HT-29 (cell line): ENCODE results near the gene ZNF230. TPM values are rescaled to one million over a fixed set of nuclear protein-coding genes. Genes with fewer than 3 reads are reported as not detected.

ENCODE experiments used
- DNase-seq: peaks from one replicate; pipeline ENCODE4 v3.0.0-alpha.2; 2015; ENCODE audit warnings: low spot score
- total RNA-seq: library from RNA; depleted of rRNA; stranded (reverse); fragments of >200 nt; shearing (Covaris generic); gene quantifications from 2 replicates; pipeline ENCODE4 v1.2.3, GENCODE V29; 2014; rRNA removed

ZNF230 gene
- 0.53 and 1.8 TPM in 2 replicates for total RNA-seq

DNA sequence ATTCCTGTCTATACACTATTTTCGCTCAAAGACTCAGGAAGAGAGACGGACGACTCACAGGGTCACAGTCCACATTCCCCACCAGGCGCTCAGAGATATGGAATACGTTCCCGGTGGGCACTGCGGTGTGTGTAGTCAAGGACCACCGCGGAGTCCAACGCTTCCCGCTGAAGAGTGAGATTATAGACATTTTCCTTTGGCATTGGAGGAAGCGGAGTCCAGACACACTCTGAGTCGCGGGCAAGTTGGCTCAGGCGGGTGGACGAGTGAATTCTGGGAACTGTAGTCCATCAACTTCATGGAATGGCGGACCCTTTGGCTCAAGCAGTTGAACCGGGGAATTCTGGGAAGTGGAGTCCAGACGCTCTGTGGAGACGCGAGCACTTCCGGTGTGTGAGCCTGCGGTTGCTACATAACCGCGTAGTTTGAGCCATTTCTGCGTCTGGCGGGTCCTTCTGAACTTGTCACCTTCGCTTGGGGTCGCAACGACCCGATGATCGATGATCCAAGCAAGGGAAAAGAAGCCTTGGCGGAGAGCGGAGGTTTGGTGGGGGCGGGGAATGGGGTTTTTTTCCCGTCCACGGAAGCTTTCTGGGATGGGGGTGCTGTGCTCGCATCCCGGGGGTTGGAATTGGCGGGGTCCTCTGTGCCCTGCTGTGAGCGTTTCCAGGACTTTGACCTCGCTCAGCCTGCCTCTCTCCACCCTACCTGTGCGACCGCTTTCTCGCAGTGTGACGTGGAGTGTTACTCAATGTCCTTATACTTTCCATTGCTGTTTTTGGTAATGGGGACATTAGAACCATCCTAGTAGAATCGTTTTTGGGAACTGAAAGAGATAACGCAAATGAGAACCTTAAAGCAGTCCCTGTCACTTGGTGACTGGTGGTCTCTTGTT lies at the start of gene ZNF230:
Gene ZNF230 (plus strand): TSS at position 392 of the 895 bp plus-strand sequence. CDS start 4,122 bp downstream, outside the sequence.
- peak; percentile 99 for DNase-seq

DNA sequence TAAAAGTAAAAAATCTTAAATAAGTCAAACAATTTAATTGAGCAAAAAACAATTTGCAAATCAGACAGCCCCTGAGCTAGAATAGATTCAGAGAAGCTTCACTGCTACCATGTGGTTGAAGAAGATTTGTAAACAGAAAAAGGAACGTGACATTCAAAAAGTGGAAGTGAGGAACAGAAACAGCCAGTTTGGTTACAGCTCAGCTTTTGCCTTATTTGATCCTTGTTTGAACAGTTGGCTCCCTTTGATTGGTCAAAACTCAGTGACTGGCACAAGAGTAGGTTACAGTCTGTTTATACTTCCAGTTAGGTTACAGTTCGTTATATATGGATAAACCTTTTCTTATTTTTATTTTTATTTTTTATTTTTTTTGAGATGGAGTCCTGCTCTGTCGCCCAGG lies 45.9 kb upstream of the ZNF230 start:
- DNase-seq = no peak

DNA sequence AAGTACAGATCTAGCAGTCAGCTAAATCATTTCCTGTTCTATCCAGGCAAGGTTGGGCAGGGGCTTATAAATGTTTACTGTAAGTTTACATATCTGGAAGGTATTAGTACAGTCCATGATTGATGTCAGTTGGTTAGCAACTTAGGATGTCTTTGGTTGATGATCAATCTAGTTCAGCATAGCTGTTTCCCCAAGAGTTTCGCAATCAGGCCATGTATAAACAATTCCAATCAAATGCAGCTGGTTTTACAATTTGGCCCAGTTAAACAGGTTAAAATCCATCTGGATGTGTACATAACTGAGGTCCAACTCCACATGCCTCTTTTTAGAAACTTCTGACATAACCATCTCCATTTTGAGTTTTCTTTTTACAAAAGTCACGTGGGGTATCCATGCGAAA lies 44.9 kb upstream of the ZNF230 start:
- DNase-seq = no peak

DNA sequence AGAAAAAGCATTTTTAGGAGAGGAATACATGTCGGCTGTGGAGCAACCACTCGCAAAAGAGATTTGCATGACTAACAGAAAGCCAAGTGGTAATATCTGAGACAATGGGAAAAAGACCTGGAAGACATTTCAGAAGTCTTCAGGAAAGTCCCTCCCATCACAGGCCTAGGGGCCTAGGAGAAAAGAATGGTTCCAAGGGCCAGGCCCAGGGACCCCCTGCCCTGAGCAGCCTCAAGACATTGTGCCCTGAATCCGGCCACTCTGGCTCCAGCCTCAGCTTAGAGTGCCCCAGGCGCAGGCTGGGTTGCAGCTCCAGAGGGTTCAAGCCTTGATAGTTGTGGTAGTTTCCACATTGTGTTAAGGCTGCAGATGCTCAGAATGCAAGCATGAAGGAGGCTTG lies 42.3 kb upstream of the ZNF230 start:
- no peak for DNase-seq

DNA sequence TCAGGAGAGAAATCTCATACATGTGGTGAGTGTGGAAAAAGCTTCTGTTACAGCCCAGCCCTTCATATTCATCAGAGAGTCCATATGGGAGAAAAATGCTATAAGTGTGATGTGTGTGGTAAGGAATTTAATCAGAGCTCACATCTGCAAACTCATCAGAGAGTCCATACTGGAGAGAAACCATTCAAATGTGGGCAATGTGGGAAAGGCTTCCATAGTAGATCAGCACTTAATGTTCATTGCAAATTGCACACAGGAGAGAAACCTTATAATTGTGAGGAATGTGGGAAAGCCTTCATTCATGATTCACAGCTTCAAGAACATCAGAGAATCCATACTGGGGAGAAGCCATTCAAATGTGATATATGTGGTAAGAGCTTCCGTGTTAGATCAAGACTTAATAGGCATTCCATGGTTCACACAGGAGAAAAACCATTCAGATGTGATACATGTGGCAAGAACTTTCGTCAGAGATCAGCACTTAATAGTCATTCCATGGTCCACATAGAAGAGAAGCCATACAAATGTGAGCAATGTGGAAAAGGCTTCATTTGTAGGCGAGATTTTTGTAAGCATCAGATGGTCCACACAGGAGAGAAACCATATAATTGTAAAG lies 36.6 kb upstream of the ZNF230 start:
- no peak for DNase-seq

DNA sequence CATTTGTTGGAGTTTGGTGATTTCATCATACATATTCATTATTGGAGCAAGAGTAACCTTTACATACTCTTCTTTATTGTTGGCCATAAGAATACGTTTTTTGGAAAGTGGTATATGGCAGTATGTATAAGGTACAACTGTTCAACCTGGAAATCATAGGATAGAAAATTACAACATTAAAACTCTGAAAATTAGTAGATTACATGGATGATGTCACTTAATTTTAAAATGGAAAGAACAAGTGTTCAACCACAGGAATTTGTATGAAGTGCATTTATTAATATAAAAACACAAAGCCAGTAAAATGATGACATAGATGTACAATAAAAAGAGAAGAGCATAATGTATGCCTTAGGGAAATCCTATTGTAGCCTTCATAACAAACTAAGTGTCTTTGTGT lies 26.0 kb upstream of the ZNF230 start:
- DNase-seq = no peak

DNA sequence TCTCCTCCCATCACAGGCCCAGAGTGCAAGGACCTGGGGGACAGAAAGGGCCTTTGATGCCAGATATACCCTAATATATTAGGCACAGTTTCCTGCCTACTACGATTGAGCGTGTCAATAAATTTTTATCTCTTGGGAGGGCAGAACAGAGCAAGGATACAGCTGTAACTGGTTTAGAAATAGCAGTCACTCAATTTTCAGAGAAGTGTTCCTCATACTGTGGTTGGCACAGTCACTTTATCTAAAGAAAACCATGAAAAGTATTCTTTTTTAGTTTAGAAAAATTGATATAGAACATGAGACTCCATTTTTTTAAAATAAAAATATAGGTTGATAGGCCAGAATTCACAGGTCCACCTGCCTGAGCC lies 19.2 kb upstream of the ZNF230 start:
- DNase-seq = peak; percentile 7

DNA sequence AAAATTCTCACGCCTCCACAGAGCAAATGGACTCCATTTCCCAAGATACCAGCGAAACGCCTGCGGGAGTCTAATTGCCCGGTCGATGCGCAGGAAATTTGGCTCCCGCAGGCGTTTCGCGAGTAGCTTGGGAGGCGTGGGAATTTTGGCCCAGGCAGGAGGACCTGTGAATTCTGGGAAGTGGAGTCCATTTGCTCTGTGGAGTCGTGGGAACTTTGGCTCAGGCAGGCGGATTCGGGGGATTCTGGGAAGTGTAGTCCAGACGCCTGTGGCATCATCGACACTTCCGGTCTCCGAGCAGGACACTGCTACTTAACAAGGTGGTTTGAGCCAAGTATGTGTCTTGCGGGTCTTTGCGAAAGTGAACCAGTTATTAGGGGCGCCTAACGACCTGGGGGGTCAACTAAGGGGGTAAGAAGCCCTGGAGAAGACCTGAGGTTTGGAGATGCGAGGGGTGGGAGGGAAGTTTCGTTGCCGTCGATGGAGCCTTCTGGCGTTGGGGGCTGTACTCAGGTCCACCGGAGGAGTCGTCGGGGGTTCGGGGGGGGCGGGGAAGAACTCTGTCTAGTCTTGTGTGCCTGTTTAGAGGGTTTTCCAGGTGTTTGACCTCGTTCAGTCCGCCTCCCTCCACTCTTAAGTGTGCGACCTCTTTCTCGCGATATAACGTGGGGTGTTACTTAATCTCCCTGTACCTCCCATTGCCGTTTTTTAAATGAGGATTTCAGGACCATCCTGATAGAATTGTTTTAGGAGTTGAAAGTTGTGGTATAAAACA lies 18.7 kb upstream of the ZNF230 start, which contains the start of gene ZNF155:
Gene ZNF155 (plus strand): TSS at position 277 of the 775 bp plus-strand sequence. CDS start 4,356 bp downstream, outside the sequence.
- peak; percentile 99 for DNase-seq

DNA sequence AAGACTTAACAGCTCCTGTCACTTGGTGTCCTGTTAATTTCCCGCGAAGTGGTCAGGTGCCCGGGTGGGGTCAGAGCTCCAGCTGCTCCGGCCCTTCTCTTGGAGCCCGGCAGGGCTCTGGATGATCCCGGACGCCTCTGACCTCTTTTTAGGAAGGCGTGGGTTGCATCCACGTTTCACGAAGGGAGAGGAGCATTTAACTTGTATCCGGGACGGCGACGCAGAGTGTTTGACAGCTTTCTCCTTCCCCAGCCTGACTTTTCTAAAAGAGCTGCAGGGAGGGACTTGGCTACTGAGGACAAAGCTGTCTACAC lies 18.1 kb upstream of the ZNF230 start:
- DNase-seq = no peak

DNA sequence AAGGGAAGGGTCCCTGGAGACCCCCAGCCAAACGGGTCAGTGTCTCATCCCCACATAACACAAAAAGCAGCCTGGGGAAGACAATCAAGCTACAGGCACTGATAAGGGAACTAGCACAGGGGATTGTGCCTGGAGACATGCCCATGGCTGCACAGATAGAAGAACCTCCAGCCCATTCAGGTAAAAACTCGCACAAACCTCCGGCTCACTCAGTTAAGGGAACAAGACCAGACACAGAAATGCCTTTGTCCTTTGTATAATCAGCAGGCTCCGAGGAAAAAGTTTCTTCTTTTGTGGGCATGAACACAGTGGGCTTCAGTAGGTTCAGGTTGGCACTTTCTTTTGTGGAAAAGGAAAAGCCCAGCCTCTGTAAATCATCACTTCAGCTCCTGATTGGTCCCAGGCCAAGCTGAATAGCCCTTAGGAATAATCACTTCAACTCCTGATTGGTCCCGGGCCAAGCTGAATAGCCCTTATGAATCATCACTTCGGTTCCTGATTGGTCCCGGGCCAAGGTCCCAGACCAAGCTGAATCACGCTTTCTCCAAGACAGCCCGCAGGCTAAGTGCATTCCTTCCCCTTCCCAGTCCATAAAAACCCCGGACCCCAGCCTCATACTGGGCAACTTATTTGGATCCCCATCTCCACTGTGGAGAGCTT lies 5.0 kb upstream of the ZNF230 start:
- no peak for DNase-seq

DNA sequence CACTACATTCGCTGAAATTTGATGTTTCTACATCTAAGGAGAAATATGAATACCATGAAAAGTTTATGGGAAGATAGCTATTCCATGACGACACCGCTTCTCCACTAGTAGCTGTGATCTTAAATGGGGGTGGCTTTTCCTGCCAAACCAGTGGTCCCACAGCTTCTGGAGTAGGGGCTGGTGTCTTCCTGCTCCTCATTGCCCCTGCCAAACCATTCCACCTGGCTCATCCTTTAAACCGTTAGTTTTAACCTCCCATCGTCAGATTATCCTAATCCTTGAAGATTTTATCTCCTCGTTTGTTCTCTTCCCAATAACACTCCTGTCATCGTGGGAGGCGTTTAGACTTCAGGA lies 568 bp upstream of the ZNF230 start:
- DNase-seq = no peak

DNA sequence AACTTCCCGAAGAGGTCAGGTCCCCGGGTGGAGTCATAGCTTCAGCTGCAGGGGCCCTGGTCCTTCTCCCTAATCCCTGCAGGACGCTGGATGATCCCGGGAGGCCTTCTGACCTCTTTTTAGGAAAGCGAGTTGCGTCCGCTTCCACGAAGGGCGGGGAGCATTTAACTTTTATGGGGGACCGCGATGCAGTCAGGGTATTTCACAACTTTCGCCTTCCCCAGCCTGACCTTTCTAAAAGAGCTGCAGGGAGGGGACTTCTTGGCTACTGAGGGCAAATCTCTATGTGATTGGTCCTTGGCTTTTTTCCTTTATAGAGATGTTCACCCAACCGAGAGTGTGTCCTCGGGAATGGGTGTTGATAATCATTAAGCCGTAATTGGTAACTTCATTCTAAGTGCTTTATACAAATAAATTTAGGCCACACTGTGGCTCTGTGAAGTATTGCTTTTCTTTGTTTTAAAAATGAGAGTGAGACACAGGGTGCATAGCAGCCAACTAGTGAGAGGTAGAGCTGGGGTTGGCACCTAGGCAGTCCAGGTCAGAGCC lies 778 bp downstream of the ZNF230 start:
- peak; percentile 54 for DNase-seq

DNA sequence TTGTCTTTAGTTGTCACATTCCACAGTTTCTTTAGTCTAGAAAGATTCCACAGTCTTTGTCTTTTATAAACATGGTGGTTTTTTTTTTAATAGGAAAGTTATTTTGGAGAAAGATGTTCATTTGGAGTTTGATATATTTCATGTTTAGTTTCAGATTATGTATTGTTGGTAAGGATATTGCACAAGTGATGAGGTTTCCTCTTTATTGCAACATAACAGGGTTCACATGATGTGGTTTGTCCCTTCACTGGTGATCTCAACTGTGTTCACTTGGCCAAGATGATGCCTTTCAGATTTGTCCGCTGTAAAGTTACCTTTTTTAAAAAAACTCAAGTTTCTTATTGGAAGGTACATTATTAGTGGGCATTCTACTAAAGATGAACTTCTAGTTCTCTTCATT lies 3.2 kb downstream of the ZNF230 start:
- DNase-seq = no peak

DNA sequence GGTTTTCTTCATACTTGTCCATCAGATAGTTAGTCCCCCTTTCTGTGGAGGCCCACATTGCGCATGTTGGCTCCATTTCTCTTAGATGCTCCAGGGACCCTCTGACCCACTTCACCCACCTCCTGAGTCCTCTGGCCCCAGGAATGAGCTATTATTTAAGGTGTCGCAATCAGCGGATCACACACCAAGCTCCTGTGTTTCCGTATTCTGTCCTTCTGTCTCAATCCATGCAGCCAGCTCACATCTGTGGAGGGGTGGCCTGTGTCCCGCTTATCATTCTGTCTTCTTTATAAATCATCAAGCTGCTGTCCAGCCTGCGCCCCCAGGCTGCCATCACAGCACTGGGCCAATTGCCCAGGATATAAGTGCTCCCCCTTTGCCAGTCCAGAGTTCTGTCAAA lies 4.7 kb downstream of the ZNF230 start:
- DNase-seq = no peak

DNA sequence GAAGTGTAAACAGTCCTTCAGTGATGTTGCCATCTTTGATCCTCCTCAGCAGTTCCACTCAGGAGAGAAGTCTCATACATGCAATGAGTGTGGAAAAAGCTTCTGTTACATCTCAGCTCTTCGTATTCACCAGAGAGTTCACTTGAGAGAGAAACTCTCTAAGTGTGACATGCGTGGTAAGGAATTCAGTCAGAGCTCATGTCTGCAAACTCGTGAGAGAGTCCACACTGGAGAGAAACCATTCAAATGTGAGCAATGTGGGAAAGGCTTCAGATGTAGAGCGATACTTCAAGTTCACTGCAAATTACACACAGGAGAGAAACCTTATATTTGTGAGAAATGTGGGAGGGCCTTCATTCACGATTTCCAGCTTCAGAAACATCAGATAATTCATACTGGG lies 7.7 kb downstream of the ZNF230 start:
- no peak for DNase-seq

DNA sequence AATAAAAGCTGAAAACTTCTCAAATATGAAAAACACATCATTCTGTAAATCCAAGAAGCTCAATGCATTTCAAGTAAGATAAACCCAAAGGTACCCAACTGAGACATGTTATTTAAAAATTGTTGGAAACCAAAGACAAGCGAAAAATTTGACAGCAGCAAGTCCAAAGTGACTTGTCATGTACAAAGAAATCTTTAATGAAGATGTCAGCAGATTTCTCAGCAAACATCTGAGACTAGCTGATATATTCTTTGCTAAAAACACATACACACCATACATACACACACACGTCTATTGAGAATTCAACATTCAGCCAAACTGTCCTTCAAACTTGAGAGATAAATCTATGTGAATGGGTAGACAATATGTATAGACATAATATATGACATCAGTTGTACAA lies 16.7 kb downstream of the ZNF230 start:
- no peak for DNase-seq

DNA sequence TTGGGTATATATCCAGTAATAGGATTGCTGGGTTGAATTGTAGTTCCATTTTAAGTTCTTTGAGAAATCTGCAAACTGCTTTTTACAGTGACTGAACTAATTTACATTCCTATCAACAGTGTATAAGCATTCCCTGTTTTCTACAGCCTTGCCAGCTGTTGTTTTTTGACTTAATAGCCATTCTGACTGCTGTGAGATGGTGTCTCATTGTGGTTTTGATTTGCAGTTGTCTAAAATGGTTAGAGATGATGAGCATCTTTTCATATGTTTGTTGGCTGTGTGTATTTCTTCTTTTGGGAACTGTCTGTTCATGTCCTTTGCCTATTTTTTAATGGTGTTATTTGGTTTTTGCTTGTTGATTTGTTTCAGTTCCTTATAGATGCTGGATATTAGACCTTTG lies 18.5 kb downstream of the ZNF230 start:
- no peak for DNase-seq

DNA sequence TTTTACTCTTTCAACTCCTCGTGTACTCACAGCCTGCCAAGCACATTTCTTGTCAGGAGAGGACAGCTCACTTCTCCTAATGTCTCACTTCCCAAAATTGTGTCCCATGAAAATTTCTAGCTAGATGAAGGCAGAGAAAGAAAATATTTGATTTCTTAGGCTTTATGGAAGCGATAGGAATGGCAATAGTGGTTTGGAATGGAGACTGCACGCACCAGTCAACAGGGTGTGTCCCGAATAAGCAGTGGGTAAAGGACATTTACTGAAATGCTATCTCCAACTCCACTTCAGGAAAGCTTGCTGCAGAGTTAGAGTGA lies 22.1 kb downstream of the ZNF230 start:
- no peak for DNase-seq

DNA sequence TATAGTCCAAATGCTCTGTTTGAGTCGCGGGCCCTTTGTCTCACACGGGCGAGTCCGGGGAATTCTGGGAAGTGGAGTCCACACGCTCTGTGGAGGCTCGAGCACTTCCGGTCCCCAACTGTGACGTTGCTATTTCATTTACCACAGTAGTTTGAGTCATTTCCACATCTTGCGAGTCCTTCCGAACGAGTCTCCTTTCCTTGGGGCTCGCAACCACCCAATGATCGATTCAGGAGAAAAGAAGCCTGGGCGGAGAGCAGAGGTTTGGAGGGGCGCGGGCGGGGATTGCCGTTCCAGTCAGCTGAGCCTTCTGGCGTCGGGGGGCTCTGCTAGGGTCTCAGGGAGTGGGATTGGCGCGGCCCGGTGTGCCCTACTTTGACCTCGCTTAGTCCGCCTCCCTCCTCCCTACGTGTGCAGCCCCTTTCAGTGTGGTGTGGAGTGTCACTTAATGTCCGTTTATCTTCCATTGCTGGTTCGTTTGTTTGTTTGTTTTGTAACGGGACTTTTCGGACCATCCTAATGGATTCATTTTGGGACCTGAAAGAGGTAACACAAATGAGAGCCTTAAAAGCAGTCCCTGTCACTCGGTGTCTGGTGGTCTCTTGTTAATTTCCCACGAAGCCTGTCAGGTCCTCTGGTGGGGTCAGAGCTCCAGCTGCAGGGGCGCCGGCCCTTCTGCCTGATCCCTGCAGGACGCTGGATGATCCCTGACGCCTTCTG lies 22.6 kb downstream of the ZNF230 start, which contains the start of gene ZNF222:
Gene ZNF222 (plus strand): TSS at position 163 of the 720 bp plus-strand sequence. CDS start 58 bp downstream, at position 221.
- peak; percentile 90 for DNase-seq

DNA sequence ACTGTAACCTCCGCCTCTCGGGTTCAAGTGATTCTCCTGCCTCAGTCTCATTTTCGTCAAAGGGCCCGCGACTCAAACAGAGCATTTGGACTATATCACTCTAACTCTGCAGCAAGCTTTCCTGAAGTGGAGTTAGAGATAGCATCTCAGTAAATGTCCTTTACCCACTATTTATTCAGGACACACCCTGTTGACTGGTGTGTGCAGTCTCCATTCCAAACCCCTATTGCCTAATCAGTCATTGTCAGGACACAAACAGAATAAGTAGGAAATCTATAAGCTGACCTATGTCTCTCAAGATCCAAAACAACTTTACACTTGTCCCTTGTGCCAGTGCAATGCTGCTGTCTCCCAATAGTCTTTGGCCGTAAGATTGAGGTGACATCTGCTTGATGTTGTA lies 23.9 kb downstream of the ZNF230 start:
- no peak for DNase-seq

DNA sequence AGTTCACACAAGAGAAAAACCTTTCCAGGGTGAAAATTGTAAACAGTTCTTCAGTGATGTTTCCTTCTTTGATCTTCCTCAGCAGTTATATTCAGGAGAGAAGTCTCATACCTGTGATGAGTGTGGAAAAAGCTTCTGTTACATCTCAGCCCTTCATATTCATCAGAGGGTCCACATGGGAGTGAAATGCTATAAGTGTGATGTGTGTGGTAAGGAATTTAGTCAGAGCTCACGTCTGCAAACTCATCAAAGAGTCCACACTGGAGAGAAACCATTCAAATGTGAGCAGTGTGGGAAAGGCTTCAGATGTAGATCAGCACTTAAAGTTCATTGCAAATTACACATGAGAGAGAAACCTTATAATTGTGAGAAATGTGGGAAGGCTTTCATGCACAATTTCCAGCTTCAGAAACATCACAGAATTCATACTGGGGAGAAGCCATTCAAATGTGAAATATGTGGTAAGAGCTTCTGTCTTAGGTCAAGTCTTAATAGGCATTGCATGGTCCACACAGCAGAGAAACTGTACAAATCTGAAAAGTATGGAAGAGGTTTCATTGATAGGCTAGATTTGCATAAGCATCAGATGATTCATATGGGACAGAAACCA lies 29.3 kb downstream of the ZNF230 start:
- DNase-seq = no peak
